Endometrial microvascular endothelial cells (primary cell): ENCODE data around the gene LAMB3. TPM values are rescaled to one million over a fixed set of nuclear protein-coding genes. Genes with fewer than 3 reads are reported as not detected.

Experiments used
- in situ Hi-C: cut with HindIII; loops from 2 replicates; pipeline ENCODE4 v1.10.0; 2017; ENCODE audit warnings: low sequenced_read_pairs, low pct_unique_long_range_greater_than_20kb; ENCODE audit errors: inconsistent ontology term
- total RNA-seq: library from RNA; depleted of rRNA; stranded (reverse); fragments of >200 nt; gene quantifications from one replicate; pipeline ENCODE4 v1.2.3, GENCODE V29; 2015; ENCODE audit errors: inconsistent ontology term

Gene LAMB3
- total RNA-seq, 1 donor from 2014 or later, result 15.8 TPM

GRCh38 chr1:209609041-209609790 is 43.0 kb downstream of the LAMB3 start:
- in situ Hi-C loops, result no loop called here

- in situ Hi-C loops, result no loop called here
Observed at GRCh38 chr1:209607795-209608178, 44.4 kb downstream of the LAMB3 start.

- in situ Hi-C loops, result no loop called here
Observed at GRCh38 chr1:209607102-209607794, 45.0 kb downstream of the LAMB3 start.

- in situ Hi-C loops, result no loop called here
Observed at GRCh38 chr1:209603877-209604276, 48.3 kb downstream of the LAMB3 start.

- in situ Hi-C loops, result no loop called here
Observed at GRCh38 chr1:209601809-209602657, 50.2 kb downstream of the LAMB3 start.

GRCh38 chr1:209600541-209600940 is 51.7 kb downstream of the LAMB3 start:
- in situ Hi-C loops, result no loop called here

- in situ Hi-C loops, result no loop called here
Observed at GRCh38 chr1:209598227-209598626, 54.0 kb downstream of the LAMB3 start.

- in situ Hi-C loops, result no loop called here
Observed at GRCh38 chr1:209597499-209597898, 54.7 kb downstream of the LAMB3 start.

- in situ Hi-C loops, result no loop called here
Observed at GRCh38 chr1:209595599-209596285, 56.5 kb downstream of the LAMB3 start.

- in situ Hi-C loops, result no loop called here
Observed at GRCh38 chr1:209595028-209595427, 57.2 kb downstream of the LAMB3 start.

- in situ Hi-C loops, result no loop called here
Observed at GRCh38 chr1:209594440-209594839, 57.8 kb downstream of the LAMB3 start.

GRCh38 chr1:209593747-209594146 is 58.5 kb downstream of the LAMB3 start:
- in situ Hi-C loops, result no loop called here

GRCh38 chr1:209590405-209590804 is 61.8 kb downstream of the LAMB3 start:
- in situ Hi-C loops, result no loop called here

- in situ Hi-C loops, result no loop called here
Observed at GRCh38 chr1:209589863-209590262, 62.4 kb downstream of the LAMB3 start.

GRCh38 chr1:209589440-209589839 is 62.8 kb downstream of the LAMB3 start:
- in situ Hi-C loops, result no loop called here

GRCh38 chr1:209587789-209588188 is 64.4 kb downstream of the LAMB3 start:
- in situ Hi-C loops, result no loop called here

GRCh38 chr1:209586221-209586740 is 65.9 kb downstream of the LAMB3 start:
- in situ Hi-C loops, result no loop called here

- in situ Hi-C loops, result no loop called here
Observed at GRCh38 chr1:209585672-209586071, 66.6 kb downstream of the LAMB3 start.

GRCh38 chr1:209585197-209585596 is 67.0 kb downstream of the LAMB3 start:
- in situ Hi-C loops, result no loop called here
